ENCODE data around the gene IL15RA.

Gene IL15RA, protein sequence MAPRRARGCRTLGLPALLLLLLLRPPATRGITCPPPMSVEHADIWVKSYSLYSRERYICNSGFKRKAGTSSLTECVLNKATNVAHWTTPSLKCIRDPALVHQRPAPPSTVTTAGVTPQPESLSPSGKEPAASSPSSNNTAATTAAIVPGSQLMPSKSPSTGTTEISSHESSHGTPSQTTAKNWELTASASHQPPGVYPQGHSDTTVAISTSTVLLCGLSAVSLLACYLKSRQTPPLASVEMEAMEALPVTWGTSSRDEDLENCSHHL

DNA sequence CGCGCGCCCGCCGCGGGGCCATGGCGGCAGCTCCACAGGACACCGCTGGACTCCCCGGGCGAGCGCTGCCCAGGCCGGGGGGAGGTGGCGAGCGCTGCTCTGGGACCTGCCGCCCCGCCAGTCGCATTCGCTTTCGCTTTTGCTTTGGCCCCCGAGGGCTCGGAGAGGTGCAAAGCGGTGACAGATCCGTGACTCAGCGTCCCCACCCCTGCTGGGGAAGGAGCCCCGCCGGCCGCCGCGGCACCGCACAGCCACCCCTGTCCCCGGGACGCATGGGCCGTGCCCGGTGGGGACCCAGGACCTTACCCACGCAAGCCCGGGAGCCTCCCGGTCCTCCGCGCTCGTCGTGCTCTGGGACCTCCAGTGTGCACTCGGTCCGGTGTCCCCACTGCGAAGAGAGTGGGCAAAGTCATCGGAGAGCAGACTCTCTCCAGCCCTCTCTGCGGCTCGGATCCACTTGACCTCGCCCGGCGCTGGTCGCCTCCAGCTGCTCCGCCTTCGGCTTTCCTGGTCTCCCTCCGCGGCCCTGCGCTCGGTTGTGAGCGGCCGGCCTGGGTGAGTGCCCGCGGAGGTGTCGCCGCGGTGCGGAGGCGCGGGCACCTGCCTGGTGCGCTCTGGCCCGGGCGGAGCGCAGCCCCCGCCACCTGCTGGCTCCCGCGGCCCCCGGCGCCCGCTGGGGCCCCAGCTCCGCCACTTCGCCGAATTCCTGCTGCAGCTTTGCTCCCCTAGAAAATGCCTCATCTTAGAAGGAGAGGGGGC, at the start of gene IL15RA:
TSS of gene IL15RA (minus strand) at position 73 of the 759 bp plus-strand sequence. CDS start at position 22, 51 bp downstream.
- peak; percentile 48 to 60 for DNase-seq

DNA sequence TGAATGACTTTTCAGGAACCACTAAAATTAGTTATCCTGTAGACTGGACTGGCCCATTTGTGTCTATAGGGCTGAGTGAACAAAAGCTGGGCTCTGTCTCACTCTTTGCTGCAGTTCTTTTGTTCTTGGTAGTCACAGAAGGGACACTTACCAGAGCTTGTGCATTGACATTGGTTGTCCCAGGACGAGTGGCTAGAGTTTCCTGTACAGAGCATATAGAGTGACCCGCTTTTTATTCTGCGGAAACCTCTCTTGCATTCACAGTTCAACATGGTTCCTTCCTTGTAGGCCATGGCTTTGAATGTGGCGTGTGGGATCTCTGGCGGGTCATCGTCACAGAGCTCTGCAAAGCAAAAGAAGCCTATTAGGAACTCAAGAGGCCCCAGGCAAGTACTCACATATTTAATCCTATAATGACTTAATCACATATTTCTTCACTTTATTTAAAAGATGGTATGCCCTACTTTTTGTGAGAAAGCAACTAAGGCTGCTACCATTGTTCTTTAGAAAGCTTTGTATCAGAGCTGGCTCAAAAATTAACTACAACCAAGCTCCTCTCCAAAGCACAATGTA, 48.4 kb upstream of the IL15RA start:
- DNase-seq = no peak

DNA sequence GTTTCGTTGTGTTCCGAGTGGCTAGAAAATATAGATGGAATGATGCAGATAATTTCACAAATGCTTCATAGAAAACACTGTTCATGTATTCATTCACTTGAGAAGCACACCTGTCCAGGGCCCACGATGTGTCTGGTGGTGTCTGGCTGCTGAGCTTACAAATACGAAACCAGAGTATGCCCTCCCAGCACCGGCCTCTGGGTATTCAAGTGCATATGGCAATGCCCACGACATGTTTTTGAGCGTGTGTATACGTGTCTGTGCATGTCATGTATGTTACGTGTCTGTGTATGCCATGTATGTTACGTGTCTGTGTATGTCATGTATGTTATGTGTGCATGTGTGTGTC, 47.0 kb upstream of the IL15RA start:
- DNase-seq = no peak

DNA sequence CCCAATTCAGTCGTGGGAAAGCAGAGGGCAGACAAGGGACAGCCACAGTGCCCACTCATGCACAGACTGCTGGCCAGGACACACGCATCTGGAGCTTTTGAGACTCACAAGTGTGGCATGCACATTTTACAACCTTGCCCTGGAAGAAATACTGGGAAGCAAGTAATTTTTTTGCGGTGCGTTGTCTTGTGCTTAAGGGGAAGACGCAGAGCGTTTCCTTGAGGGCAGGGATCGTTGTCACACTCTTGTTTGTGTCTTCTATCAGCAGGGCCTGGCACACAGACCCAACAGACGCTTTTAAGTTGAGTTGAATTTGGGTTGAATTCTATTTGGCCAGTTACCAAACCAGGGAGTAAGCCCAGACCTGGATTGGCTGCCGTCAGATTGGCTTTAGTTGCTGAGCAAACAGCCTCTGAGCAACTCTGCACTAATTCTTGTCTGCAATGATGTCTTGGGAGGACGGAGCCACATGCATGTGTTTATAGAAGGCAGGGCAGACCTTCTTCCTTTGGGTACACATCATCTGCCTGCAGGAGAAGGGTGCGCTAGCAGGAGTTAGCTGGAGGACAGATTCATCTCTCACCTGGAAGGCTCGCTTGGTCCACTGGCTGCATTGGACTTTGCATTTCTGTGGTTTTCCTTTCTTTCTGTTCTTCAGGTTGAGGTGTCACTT, 46.5 kb upstream of the IL15RA start:
- no peak for DNase-seq

DNA sequence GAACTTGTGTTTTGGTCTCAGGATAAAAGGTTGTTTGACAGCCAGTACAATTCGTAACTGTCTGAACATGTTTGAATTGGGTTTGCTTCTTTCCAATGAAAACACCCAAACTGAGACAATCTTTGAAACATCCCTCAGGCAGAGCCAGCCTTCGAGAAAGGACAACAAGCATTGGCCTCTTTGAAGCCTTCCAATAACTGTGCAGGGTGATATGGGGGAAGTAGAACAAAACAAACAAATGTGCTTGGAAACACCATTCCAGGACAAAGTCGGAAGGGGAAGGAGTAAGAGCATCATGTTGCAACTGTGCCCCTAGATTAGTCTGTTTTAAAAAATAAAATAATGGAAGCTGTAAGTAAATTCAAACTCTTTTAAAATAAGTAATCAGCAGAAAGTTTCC, 45.3 kb upstream of the IL15RA start:
- no peak for DNase-seq

DNA sequence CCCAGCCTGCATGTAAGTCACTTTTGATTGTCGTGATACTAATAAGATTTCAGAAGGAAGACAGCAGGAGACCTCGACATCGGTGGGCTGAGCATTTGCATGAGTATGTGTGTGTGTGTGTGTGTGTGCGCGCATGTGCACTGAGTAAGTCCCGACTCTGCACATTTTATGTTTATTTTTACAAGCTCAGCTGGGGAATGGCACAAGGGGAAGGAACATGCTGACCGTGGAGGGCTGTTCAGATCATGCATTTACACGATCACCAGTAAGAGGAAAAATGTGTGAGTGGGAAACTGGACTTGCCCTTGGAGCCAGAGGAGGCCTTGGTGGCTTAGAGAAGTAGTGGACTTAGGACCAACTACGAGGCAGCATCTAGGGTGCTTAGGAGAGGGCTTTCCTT, 43.5 kb upstream of the IL15RA start:
- DNase-seq = no peak

DNA sequence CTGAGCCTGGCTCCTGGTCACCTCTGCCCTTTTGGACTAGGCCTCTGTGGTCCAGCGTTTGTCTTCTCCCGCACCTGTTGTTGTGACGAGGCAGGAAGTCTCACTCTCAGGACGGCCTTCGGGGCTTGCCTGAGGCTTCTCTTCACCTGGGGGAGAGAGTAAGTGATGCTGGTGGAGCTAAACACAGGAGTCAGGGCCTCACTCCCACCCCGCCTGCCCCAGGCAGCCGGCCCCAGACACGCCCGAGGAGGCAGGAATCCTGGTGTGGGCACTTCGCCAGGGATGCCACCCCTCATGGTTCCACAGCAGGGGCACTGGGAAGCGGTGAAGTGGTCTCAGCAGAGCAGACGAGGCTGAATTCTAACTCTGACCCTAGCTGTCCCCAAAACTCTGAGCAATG, 42.5 kb upstream of the IL15RA start:
- DNase-seq = no peak

DNA sequence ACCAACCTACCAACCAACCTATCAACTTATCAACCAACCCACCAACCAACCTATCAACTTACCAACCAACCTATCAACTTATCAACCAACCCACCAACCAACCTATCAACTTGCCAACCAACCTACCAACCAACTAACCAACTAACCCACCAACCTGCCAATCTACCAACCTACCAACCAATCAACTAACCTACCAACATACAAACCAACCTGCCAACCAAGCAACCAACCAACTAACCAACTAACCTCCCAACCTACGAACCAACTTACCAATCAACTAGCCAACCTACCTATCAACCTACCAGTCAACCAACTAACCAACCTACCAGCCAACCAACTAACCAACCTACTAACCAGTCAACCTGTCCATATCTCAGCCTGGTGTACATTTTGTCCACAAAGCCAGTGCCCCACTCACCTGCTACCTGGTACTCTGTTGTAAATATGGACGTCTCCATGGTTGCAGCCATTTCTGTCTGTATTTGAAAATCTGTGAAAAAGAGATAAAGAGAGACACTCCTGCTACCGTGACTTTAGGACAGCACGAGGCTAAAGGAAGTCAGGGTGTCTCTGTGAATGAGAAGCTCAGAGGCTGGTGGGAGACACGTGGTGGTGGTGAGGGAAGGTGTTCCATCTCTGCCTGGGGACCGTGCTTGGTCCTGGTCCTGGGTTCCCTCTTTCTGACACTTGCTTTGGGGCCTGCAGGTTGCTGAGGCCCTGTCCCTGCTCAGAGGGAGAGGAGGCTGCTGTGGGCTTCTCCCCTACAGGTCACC, 41.9 kb upstream of the IL15RA start:
- DNase-seq = no peak

DNA sequence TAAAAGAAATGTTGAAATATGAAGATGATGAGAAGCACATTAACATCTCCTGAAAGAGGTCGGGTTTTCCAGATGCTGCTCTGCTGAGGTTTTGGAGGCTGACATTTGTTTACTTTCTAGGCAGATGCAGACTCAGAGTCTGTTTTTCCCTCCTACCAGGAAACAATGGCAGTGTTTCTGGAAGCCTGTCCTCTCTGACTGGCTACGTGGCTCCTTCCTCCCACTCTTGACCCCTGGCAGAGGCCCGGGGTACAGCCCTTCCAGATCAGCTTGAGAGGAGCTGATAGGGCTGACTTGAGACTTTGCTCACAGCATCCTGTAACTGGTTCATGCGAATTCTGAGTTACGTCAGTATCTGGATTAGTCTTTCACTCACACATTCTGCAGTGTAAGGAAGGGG, 41.1 kb upstream of the IL15RA start:
- DNase-seq = no peak

DNA sequence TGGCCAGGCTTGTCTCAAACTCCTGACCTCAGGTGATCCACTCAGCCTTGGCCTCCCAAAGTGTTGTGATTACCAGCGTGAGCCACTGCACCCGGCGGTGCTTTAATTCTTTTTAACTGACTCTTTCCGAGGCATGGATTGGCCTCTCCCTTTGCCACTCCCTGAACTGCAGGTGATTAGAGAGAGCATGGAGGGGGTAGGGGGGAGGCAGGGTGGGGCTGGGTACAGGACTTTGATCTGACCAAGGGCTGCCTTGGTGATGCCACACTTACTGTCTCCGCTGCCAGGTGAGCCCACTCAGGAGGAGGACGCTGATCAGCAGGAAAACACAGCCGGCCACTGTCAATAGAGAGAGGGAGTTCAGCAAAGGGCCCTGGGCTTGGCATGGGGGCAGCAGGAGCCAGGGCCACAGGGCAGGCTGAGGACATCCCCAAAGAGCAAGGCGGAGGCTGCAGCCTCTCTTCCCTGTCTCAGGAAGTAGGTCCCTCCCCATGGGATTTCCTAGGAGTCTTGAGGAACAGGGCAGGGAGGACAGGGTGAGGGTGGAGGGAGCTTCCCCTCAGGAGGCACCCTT, 40.5 kb upstream of the IL15RA start:
- DNase-seq = no peak

DNA sequence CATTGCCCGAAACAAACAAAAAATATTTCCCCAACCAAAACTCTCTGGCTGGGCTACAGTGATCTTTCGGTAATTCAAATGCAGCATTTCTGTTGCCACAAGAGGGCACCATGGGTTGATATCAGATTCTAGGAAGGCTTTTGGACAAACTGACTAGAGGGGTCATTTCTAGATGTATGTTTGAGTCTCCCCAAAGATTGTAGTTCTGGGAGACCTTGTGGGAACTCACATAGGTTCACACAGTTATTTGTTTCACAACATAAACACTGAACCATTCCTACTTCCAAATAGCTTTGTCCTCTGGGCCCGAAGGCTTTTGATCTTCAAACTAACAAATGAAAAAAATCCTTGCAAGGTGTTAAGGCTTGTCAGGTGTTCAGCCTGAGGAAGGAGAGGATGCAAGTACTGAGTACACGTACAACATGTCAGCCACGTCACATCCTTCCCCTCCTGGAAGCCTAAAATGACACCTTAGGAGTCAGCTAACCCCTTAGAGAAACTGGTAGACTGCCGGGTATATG, 37.0 kb upstream of the IL15RA start:
- peak in 1 of 2 experiments; percentile 16 for DNase-seq

DNA sequence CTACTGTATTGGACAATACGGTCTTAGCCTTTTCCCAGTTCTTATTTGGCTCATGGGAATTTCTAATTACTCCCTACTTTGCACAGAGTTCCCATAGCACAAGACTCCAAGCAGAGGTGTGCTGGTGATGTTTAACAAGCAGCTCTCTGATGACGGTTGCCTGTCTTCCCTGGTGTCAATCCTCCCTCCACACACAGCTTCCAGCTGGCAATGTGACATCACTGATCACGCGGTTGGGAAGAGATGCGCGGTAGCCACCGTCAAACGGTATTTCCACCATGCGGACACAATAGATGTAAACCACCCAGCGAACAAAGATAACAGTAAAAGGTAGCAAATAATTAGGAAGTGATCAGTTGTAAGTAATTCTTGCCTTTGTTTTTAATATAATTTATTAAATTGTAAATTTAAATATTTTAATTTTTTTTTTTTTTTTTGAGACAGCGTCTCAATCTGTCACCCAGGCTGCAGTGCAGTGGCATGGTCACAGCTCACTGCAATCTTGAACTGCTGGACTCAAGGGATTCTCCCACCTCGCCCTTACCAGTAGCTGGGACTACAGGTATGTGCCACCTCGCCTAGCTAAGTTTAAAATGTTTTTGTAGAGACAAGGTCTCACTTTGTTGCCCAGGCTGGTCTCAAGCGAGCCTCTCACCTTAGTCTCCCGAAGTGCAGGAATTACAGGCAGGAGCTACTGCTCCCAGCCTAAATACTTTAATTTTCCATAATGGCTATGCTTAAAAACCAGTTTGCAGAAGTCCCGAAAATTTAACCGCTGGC, 36.3 kb upstream of the IL15RA start:
- no peak for DNase-seq

DNA sequence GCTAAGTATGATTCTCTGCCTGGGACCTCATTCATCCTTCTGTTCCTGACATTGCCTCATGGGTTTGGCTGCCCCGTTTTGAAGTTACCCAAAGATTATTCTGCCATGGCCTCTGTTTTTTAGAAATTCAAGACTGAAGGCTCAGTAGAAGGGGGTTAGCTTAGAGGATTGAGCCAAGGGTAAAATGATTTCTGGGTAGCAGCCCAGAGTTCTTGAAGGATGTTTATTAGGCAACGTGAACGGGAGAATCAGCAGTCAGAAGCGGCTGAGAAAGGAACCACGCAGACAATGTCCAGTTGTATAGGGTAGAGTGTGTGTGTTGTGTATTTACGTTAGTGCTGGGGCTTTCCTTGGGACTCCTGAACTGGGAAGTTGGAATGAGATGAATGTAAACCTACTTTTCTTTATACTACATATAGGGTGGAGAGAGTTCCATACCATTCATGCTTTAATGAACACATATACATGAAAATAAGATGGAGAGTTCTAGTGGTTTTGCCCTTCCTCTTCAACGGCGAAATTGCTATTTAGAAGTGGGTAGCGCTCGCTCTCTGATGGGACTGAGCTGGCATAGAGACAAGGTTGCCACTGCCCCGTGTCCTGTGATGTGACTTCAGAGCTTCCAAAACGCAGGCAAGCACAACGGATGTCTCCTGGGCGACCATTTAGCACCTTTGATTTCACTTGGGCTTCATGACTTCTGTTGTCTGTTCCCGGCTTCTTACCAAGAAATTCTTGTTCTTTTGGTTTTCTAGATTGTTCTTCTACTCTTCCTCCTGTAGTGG, 35.0 kb upstream of the IL15RA start:
- no peak for DNase-seq

DNA sequence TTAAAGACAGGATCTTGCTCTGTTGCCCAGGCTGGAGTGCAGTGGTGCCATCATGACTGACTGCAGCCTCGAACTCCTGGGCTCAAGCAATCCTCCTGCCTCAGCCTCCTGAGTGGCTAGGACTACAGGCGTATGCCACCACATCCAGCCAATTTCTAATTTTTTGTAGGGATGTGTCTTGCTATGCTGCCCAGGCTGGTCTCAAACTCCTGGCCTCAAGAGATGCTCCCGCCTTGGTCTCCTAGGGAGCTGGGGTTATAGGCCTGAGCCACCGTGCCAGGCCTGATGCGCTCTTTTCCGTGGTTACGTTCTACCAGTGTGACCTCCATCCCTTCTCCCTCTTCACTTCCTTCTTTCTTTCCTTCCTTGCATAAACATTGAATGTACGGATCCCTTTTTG, 34.2 kb upstream of the IL15RA start:
- DNase-seq = no peak

DNA sequence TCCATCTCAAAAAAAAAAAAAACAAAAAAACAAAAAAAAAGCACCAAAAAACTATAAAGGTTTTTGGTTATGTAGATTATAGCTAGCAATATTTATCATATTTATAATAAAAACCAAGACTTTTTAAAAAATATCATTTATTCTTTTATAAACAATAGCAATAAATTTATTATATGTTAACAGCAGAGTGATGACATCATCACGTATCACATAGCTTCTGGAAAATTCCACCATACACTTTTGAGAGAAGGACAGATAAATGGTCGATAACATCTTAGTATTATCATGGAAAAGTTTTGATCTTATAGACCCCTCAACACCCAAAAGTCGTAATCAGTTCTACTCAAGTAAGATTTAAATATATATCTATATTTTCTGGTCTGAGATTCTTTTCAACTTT, 33.2 kb upstream of the IL15RA start:
- DNase-seq = no peak

DNA sequence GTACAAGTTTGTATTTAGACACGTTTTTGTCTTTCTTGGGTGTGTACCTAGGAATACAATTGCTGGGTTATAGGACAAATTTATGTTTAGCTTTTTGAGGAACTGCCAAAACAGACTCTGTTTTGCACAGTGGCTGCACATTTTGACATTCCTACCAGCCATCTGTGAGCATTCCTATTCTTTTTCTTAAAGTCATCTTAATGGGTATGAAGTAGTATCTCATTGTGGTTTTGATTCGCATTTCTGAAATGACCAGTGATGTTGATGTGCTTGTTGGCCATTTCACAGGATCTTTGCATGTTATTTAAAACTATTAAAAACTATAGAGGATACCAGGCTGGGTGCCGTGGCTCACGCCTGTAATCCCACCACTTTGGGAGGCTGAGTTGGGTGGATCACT, 32.6 kb upstream of the IL15RA start:
- no peak for DNase-seq

DNA sequence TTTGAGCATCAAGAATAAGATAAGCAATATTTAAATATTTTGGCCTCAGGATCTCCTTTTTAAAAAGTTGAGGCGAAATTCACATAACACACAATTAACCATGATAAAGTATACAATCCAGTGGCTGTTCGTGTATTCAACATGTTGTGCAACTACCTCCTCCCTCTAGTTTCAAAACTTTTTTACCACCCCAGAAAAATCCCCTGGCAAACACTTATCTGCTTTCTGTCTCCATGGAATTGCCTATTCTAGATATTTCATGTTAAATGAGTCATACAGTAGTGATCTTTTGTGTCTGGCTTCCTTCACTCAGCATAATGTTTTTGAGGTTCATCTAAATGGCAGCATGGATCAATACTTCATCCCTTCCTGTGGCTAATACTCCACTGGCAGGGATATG, 31.8 kb upstream of the IL15RA start:
- DNase-seq = no peak

DNA sequence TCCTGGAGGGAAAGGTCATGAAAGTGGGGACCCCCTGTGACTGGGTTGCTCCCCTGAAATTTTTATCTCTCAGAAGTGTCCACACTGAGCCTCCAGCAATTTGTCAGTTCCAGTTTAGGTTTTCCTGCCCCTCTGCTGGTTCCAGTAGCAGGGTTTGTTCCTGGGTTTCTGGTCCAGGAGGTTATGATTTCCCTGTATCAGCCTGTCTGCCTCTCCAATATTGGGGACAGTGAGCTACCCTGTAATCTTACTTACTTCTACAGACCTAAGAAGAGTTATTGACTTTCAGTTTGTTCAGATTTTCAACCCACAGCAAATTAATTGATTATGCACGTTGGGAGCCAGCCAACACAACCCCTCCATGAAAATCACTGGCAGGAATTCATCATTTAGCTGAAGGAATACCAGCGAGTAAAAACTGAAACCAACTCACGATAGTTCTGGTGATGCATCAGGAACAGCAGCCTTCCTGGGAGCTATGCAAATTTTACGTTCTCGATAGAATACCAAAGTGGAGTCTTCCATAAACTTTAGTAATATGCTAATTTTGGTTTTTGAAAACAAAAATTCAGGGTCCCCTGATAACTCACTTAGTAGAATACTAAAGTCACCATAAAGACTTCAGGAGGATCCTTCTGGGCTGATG, 31.3 kb upstream of the IL15RA start:
- DNase-seq = no peak

DNA sequence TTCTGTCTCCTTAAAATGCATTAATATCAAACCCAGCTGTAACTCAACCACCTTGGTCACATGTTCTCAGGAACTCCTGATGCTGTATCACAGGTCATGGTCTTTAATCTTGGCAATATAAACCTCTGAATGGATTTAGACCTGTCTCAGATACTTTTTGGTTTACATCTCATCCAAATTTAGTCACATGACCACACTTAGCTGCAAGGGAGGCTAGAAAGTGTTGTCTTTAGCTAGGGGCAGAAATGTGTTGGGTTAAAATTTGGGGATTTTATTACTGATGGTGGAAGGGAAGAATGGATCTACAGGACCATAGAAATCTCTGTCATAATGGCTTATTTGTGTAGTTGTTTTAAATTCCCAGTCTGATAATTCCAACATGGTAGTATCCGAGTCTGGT, 29.6 kb upstream of the IL15RA start:
- DNase-seq = no peak

DNA sequence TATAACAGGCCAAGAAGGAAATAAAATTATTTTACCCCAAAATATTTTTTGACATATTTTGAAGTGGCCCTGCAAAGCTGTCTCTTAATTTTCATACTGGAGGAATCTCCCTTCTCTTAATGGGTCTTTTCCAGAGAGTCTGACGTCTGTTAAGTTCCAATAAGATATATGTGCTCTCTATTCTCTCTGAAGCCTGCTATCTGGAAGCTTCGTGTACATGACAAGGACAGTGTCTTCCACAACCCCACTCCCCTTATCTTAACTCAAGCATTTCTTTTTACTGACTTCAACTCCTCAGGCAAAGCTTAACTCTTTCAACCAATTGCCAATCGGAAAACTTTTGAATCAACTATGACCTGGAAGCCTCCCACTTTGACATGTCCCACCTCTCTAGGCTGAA, 29.2 kb upstream of the IL15RA start:
- DNase-seq = no peak
